Bone marrow (tissue), 2 donors: ENCODE measurements around the gene SPTBN1.

Source experiments
- DNase-seq, 2 donors: peaks; one replicate each; lab custom pipeline; 2025; lab: John Stamatoyannopoulos, UW

The SPTBN1 gene

GRCh38 chr2:54553775-54554174 lies 97.6 kb downstream of the SPTBN1 start:
- DNase-seq = no peak

GRCh38 chr2:54555318-54555837 lies 99.3 kb downstream of the SPTBN1 start:
- DNase-seq = no peak

- no peak for DNase-seq
Measured at GRCh38 chr2:54556621-54557121, 100.5 kb downstream of the SPTBN1 start.

- no peak for DNase-seq
Measured at GRCh38 chr2:54557211-54557600, 101.1 kb downstream of the SPTBN1 start.

GRCh38 chr2:54557601-54558187 lies 101.6 kb downstream of the SPTBN1 start:
- DNase-seq = peak; percentile 23 to 34

GRCh38 chr2:54558188-54559005 lies 102.3 kb downstream of the SPTBN1 start:
- DNase-seq = peak in 1 of 2 donors; percentile 43

GRCh38 chr2:54559006-54559445 lies 102.9 kb downstream of the SPTBN1 start:
- DNase-seq = no peak

GRCh38 chr2:54559593-54560145 lies 103.5 kb downstream of the SPTBN1 start:
- no peak for DNase-seq

- peak in 1 of 2 donors; percentile 26 for DNase-seq
Measured at GRCh38 chr2:54560146-54560881, 104.2 kb downstream of the SPTBN1 start.

GRCh38 chr2:54561010-54561409 lies 104.9 kb downstream of the SPTBN1 start:
- DNase-seq = no peak

- no peak for DNase-seq
Measured at GRCh38 chr2:54564439-54564838, 108.3 kb downstream of the SPTBN1 start.

- DNase-seq = no peak
Measured at GRCh38 chr2:54565551-54565950, 109.4 kb downstream of the SPTBN1 start.

GRCh38 chr2:54566896-54567295 lies 110.8 kb downstream of the SPTBN1 start:
- DNase-seq = no peak

GRCh38 chr2:54568876-54569321 lies 112.8 kb downstream of the SPTBN1 start:
- no peak for DNase-seq

GRCh38 chr2:54569745-54570301 lies 113.7 kb downstream of the SPTBN1 start:
- DNase-seq = no peak

GRCh38 chr2:54570321-54570855 lies 114.3 kb downstream of the SPTBN1 start:
- no peak for DNase-seq

GRCh38 chr2:54570925-54571694 lies 115.0 kb downstream of the SPTBN1 start:
- DNase-seq = peak in 1 of 2 donors; percentile 93

- no peak for DNase-seq
Measured at GRCh38 chr2:54572262-54572635, 116.1 kb downstream of the SPTBN1 start.

- DNase-seq = no peak
Measured at GRCh38 chr2:54572636-54573536, 116.8 kb downstream of the SPTBN1 start.

- no peak for DNase-seq
Measured at GRCh38 chr2:54573537-54573919, 117.4 kb downstream of the SPTBN1 start.
